Prostate gland (tissue), 2 donors: ENCODE measurements around the gene ABI1.

Source experiments
- CTCF ChIP-seq, 4 experiments: fragments of 200-600 bp in 2 of 4; fragments of 450-650 bp in 2 of 4; sonication (generic) in 2 of 4; IDR thresholded peaks; 1 replicate in 3 of 4; 2 replicates in 1 of 4; pipeline ENCODE4 v1.5.1; 2016 to 2019; ENCODE audit warnings: antibody characterized with exemption in 4 of 4, mild to moderate bottlenecking in 2 of 4, moderate library complexity in 2 of 4
- POLR2A ChIP-seq: fragments of 450-650 bp; IDR thresholded peaks from one replicate; pipeline ENCODE4 v1.6.1; 2016; ENCODE audit warnings: antibody characterized with exemption, mild to moderate bottlenecking

GRCh38 chr10:26697922-26698608 is 162.7 kb downstream of the ABI1 start:
- TF ChIP-seq CTCF (IDR thresholded peaks at IDR 0.05): no peak
- TF ChIP-seq POLR2A: no peak
